ENCODE results near the gene CTBP2.
A peak's percentile ranks its signal among the peaks of the same experiment; 100 is the strongest.

Gene CTBP2

GRCh38 chr10:125106586-125106985 lies 53.8 kb downstream of the CTBP2 start:
- DNase-seq (ENCODE audit: low spot score), result no peak

- DNase-seq (ENCODE audit: low spot score), result no peak
Measured at GRCh38 chr10:125105706-125106255, 54.6 kb downstream of the CTBP2 start.

GRCh38 chr10:125105155-125105554 lies 55.2 kb downstream of the CTBP2 start:
- DNase-seq (ENCODE audit: low spot score), result no peak

- no peak for DNase-seq (ENCODE audit: low spot score)
Measured at GRCh38 chr10:125104559-125104958, 55.8 kb downstream of the CTBP2 start.

DNA sequence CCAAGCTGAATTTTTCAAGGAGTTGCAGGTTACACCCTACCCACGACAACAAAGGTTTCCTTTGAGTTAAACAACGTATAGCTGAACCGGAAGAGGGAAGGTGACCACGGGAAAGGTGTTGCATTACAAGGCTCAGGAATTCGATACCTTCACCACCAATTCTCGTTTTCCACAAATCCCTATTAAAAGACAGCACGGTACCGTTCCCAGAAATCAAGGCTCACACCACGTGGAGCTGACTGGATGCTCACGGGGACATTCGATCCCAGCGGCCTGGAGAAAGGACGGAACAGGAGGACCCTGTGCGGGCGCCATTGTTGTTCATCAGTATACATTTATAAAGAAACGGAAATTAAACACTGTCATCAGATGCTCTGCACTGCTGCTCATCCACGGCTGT lies 56.4 kb downstream of the CTBP2 start:
- no peak for DNase-seq (ENCODE audit: low spot score)

DNA sequence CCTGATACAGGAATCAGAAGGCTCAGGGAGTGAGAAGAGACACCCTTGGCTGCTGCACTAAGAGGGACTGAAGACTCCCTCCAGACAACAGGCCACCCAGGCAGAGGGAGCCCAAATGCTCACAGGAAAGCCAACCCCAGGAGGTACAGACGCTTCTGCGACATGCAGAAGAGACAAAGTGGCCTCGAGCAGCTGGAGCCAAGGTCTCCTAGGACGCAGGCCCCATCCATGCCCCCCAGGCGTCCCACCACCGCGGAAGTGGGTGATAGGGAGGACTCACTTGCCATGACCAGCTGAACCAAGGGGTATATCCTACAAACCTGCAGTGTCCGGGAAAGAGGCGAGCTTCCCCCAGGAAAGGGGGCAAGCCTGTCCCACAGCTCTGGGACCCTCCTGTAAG lies 56.9 kb downstream of the CTBP2 start:
- no peak for DNase-seq (ENCODE audit: low spot score)

GRCh38 chr10:125102821-125103220 lies 57.5 kb downstream of the CTBP2 start:
- DNase-seq (ENCODE audit: low spot score), result no peak

DNA sequence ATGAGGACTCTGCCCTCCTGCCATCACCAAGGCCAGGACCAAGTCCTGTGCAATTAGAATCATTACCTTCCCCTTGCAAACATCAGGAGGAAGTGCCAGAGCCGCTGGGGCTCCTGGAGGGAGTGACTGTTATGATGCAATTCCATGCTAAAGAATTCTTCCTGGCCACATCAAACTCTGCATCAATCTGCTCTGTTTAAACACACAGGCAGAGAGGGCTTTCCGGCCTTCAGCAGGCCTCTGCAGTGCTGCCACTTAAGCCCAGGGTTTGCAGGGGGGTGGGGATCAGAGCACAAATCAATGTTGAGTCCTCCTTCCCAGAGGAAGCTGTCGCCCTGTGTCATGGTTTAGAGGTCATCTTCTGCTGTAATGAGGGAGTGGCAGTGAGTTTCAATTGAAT lies 58.1 kb downstream of the CTBP2 start:
- DNase-seq (ENCODE audit: low spot score), result peak; percentile 46

DNA sequence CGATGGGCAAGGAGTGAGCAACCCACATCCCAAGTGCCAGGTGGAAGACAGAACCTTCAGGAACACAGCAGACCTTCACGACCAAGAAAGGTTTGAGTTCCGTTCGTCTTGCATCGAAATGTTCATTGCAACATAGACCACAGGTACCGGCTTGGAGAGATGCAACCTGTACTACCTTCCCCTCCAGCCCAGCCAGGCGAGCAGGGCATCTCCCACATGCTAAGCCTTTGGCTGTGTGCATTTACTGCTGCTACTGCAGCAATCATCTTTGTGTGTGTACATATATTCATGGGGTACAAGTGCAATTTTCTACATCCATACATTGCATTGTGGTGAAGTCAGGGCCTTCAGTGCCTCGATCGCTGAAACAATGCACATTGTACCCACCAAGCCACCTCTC lies 58.8 kb downstream of the CTBP2 start:
- no peak for DNase-seq (ENCODE audit: low spot score)

GRCh38 chr10:125101049-125101448 lies 59.3 kb downstream of the CTBP2 start:
- no peak for DNase-seq (ENCODE audit: low spot score)

GRCh38 chr10:125097409-125098070 lies 62.8 kb downstream of the CTBP2 start:
- DNase-seq (ENCODE audit: low spot score), result no peak

DNA sequence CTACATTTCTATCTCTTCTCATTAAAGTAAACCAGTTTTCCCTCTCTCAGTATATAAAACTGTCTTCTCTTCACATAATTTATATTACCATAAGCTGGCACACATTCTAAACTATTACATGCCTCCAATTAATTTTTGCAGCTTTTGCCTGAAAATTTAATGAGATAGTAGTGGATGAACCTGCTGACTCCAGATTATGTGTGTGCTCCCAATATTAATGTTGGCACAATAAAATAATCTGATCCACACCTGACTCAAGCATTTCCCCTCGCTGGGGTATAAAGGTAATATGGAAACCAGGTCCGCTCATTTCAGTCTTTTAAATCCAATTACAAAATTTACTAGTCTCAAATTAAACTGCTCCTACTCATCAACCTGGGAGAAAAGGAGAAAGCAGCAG lies 63.4 kb downstream of the CTBP2 start:
- no peak for DNase-seq (ENCODE audit: low spot score)

GRCh38 chr10:125096371-125096770 lies 64.0 kb downstream of the CTBP2 start:
- DNase-seq (ENCODE audit: low spot score), result no peak

GRCh38 chr10:125095776-125096175 lies 64.6 kb downstream of the CTBP2 start:
- no peak for DNase-seq (ENCODE audit: low spot score)

GRCh38 chr10:125095228-125095627 lies 65.1 kb downstream of the CTBP2 start:
- no peak for DNase-seq (ENCODE audit: low spot score)

DNA sequence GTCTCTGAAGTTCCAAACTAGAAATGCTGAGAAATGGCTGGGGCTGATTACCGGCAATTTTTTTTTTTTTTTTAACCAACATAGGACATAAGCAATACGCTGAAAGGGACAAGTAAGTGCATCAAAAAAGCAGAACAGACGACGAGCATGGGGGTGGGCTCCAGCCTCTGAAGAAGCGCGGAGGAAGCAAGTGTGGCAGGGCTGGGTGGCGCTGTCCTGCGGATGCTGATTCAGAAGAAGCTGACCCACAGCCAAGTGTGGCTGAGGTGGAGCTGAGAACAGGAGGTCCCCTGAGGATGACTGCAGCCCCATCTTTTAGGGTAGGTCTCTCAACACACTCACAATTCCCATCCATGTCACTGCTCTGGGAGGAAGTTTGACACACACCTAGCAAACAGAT lies 65.6 kb downstream of the CTBP2 start:
- peak; percentile 35 for DNase-seq (ENCODE audit: low spot score)

DNA sequence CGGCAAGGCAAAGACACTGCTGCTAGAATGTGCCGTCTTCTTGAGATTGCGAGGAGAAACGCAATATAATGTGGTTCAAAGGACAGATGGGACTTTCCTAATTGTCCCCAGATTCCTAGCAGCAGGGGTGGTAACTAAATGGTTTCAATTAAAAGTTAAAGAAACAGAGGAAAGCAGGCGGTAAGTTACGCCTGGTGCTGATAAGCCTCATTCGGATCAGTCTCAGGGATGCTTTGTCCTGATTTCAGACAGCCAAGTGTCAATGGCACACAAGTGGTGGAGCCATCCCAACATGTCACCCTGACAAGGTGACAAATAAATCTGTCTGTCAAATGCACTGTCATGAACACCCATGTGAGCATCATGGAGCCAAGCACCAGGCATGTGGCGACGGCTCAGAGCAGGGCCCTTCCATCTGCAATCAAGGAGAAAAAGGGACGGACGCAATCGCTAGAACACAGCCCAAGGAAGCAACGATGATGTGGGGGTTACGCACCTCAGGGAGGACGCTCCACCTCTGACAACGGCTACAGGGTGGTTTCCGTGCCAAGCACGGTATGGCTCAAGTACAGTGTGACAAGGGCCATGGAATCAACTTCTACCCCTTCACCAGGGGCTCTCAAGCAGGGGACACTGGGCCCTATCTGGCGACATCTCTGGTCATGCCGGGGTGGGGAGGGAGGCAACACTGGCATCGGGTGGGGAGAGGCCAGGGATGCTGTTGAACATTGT lies 66.2 kb downstream of the CTBP2 start:
- no peak for DNase-seq (ENCODE audit: low spot score)

DNA sequence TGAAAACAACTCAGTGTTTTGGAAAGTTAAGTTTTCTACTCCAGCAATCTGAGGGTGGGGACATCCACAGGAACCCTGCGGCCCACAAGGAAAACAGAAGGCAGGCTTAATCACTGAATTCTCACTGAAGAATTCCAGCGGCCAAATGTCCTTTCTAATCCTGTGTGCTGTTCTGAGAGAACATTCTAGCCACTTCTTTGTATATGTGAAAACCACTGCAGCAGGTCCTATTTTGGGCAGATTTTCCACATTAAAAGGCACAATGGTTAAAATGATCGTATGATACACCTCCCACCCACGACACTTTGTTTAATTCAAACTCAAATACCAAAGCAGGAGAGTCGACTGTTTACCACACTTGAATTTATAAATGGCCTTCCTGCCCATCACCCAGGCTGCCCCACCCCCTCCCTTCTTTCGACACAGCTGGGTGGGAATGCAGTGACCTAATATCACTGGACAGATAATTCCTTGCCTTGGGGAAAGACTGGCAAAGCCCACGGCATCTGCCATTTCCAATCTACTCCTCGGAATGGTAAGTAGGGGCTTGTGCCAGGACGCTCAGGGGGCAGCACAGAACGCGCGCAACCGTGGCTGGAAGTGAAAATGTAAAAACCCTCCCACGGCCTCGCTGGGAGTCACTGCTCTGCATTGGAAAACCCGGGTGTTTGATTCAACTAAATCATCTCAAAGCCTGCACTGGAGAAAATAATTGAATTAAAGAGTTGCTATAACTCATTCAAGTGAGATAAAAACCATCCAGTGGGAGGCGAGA lies 67.0 kb downstream of the CTBP2 start:
- DNase-seq (ENCODE audit: low spot score), result peak; percentile 77

DNA sequence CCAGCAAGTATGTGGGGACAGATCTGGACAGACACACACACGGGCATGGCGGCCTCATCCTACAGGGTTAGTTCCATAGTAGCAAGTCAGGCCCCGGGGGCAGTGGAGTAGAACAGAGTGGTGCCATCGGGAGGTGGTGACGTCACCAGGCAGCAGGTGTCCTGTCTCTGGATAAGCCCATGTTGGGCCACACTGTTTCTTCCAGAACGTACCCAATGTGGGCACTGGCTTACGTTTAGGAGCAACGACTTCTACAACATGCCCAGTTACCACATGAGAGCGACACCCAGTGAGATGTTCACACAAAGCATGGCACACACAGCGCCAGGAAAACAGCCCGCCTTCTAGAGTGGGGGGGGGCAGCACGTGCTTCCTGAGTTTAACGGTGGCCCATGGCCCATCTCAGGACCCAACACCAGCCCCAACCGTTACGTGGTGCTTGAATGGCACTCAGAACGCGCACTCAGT lies 67.8 kb downstream of the CTBP2 start:
- DNase-seq (ENCODE audit: low spot score), result no peak

DNA sequence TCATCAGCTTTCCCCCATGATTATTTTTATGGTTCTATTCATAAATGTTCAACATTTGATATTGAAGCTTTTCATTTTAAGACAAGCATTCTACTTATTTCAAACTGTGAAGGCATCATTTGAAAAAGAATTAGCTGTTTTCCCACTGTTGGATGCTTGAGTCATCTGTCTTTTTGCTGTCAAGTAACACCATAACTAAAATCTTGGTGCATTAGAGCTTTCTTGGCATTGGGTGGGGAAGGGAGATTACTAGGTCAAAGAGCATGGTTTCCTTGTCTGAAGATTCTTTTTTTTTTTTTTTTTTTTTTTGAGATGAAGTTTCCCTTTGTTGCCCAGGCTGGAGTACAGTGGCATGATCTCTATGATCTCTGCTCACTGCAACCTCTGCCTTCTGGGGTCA lies 68.5 kb downstream of the CTBP2 start:
- DNase-seq (ENCODE audit: low spot score), result no peak

- no peak for DNase-seq (ENCODE audit: low spot score)
Measured at GRCh38 chr10:125089469-125089868, 70.9 kb downstream of the CTBP2 start.

DNA sequence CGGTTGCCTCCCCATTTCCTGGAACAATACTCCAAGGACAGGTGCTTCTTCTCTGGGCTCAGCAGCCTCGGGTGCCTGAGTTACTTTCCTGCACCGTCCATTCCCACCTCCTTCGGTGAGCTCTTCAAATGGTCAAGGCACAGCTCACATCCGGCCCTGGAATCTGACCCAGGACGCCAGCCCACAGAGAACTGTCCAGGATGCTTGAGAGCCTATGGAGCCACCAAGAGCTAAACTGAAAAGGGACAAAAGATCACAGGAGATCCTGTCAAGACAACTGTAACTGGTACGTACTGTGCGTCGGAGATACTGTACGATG lies 72.5 kb downstream of the CTBP2 start:
- no peak for DNase-seq (ENCODE audit: low spot score)

Data from AG20443 (cell line).